Uterine smooth muscle cell (primary cell): ENCODE data around the gene VEPH1. TPM values are rescaled to one million over a fixed set of nuclear protein-coding genes. Genes with fewer than 3 reads are reported as not detected.

Source experiments
- total RNA-seq: library from RNA; depleted of rRNA; stranded (reverse); fragments of >200 nt; gene quantifications from 2 replicates; pipeline ENCODE4 v1.2.3, GENCODE V29; 2014

Gene VEPH1
- total RNA-seq = 56.1 and 144 TPM in 2 replicates

GRCh38 chr3:157502916-157503595 lies at the start of gene VEPH1:
VEPH1 (minus strand) TSS chr3:157503416; CDS start chr3:157495349, 8,067 bp downstream.

GRCh38 chr3:157436583-157437291 lies 66.5 kb downstream of the VEPH1 start, which contains the start of gene PTX3:
PTX3 (plus strand) TSS chr3:157436850; CDS start chr3:157436934, 84 bp downstream.

Other genes with a start within 250 kb of the VEPH1 start
- gene PTX3, start 66.6 kb downstream of the VEPH1 start, total RNA-seq = 186 and 777 TPM in 2 replicates